Measurements from ENCODE around the gene CRYL1. TPM values are rescaled to one million over a fixed set of nuclear protein-coding genes. Genes with fewer than 3 reads are reported as not detected.
A peak's percentile ranks its signal among the peaks of the same experiment; 100 is the strongest.

CRYL1 gene
- total RNA-seq, 6 donors from 2014 or later: 22.2 to 38.9 (median 28.7) TPM

- Histone ChIP-seq H3K36me3 (peaks cover 0 to 10% (median 5%) of the 10 kb centered on the region in 4 donors), H3K27ac (no peak overlapping the region), H3K9me3 (no peaks in the 10 kb centered on the region), H3K4me1 (no peaks in the 10 kb centered on the region), H3K27me3 (no peaks in the 10 kb centered on the region), H3K4me3 (no peak overlapping the region)
- no peak for TF ChIP-seq CTCF (IDR thresholded peaks at IDR 0.05)
- TF ChIP-seq EP300 (IDR thresholded peaks at IDR 0.05): no peak
- TF ChIP-seq POLR2AphosphoS5 (IDR thresholded peaks at IDR 0.05): no peak
- no peak for TF ChIP-seq POLR2A (IDR thresholded peaks at IDR 0.05)
- 74 to 75% methylated on average over 8 to 11 of the region's 11 CpGs for WGBS, 2 donors
- ATAC-seq (ENCODE audit: low FRiP score in 2 of 2): peak in 1 of 2 donors; percentile 71
- DNase-seq: no peak
Observed at GRCh38 chr13:20426766-20427448, 98.8 kb downstream of the CRYL1 start.

- no peak overlapping the region for H3K4me3 ChIP-seq
- no peaks in the 10 kb centered on the region for H3K27me3 ChIP-seq
- TF ChIP-seq EP300 (IDR thresholded peaks at IDR 0.05) (no peak), POLR2A (IDR thresholded peaks at IDR 0.05) (no peak)
- H3K9me3 ChIP-seq: no peaks in the 10 kb centered on the region
- H3K36me3 ChIP-seq: peaks cover 0 to 5% (median 2%) of the 10 kb centered on the region in 4 donors
- no peak overlapping the region for H3K27ac ChIP-seq
- WGBS, 2 donors: 94 to 97% methylated on average over 4 to 7 of the region's 7 CpGs
- ATAC-seq (ENCODE audit: low FRiP score in 2 of 2) (no peak), DNase-seq (no peak)
- H3K4me1 ChIP-seq: no peaks in the 10 kb centered on the region
Observed at GRCh38 chr13:20425819-20426219, 99.8 kb downstream of the CRYL1 start.

- Histone ChIP-seq H3K27me3 (no peaks in the 10 kb centered on the region), H3K9me3 (no peaks in the 10 kb centered on the region), H3K36me3 (peaks cover 0 to 5% (median 2%) of the 10 kb centered on the region in 4 donors), H3K27ac (no peak overlapping the region), H3K4me1 (peaks cover 0 to 4% (median 2%) of the 10 kb centered on the region in 4 donors), H3K4me3 (no peak overlapping the region)
- WGBS, 2 donors: 85 to 87% methylated on average over 12 of the region's 12 CpGs
- ATAC-seq (ENCODE audit: low FRiP score in 2 of 2): no peak
- DNase-seq: no peak
- no peak for TF ChIP-seq POLR2A (IDR thresholded peaks at IDR 0.05)
- TF ChIP-seq EP300 (IDR thresholded peaks at IDR 0.05): no peak
- no peak for TF ChIP-seq CTCF (IDR thresholded peaks at IDR 0.05)
- TF ChIP-seq POLR2AphosphoS5 (IDR thresholded peaks at IDR 0.05): no peak
Observed at GRCh38 chr13:20424949-20425348, 100.7 kb downstream of the CRYL1 start.

GRCh38 chr13:20424559-20424852 lies 101.2 kb downstream of the CRYL1 start:
- TF ChIP-seq CTCF (IDR thresholded peaks at IDR 0.05): no peak
- TF ChIP-seq POLR2AphosphoS5 (IDR thresholded peaks at IDR 0.05): no peak
- TF ChIP-seq EP300 (IDR thresholded peaks at IDR 0.05): no peak
- Histone ChIP-seq H3K4me3 (no peak overlapping the region), H3K36me3 (peaks cover 0 to 5% (median 2%) of the 10 kb centered on the region in 4 donors), H3K27ac (no peak overlapping the region), H3K9me3 (no peaks in the 10 kb centered on the region), H3K4me1 (peaks cover 0 to 8% (median 2%) of the 10 kb centered on the region in 4 donors), H3K27me3 (no peaks in the 10 kb centered on the region)
- WGBS, 2 donors: 79 to 80% methylated on average over 8 of the region's 8 CpGs
- no peak for DNase-seq
- ATAC-seq (ENCODE audit: low FRiP score in 2 of 2): no peak

- no peak overlapping the region for H3K27ac ChIP-seq
- no peak for ATAC-seq (ENCODE audit: low FRiP score in 2 of 2)
- WGBS, 2 donors: 68 to 77% methylated on average over 4 of the region's 4 CpGs
- no peak for TF ChIP-seq POLR2AphosphoS5 (IDR thresholded peaks at IDR 0.05)
- no peak overlapping the region for H3K4me3 ChIP-seq
- peaks cover 0 to 9% (median 2%) of the 10 kb centered on the region in 4 donors for H3K4me1 ChIP-seq
- peaks cover 0 to 5% (median 2%) of the 10 kb centered on the region in 4 donors for H3K36me3 ChIP-seq
- no peak for DNase-seq
- no peaks in the 10 kb centered on the region for H3K9me3 ChIP-seq
- H3K27me3 ChIP-seq: no peaks in the 10 kb centered on the region
Observed at GRCh38 chr13:20422362-20422761, 103.3 kb downstream of the CRYL1 start.

- TF ChIP-seq POLR2AphosphoS5 (IDR thresholded peaks at IDR 0.05) (no peak), POLR2A (IDR thresholded peaks at IDR 0.05) (no peak), CTCF (IDR thresholded peaks at IDR 0.05) (no peak), EP300 (IDR thresholded peaks at IDR 0.05) (no peak)
- H3K4me3 ChIP-seq: no peak overlapping the region
- H3K4me1 ChIP-seq: peaks cover 0 to 9% (median 2%) of the 10 kb centered on the region in 4 donors
- H3K27ac ChIP-seq: no peak overlapping the region
- WGBS, 2 donors: 94 to 97% methylated on average over 6 of the region's 6 CpGs
- no peak for DNase-seq
- H3K9me3 ChIP-seq: no peaks in the 10 kb centered on the region
- H3K36me3 ChIP-seq: peaks cover 0 to 5% (median 2%) of the 10 kb centered on the region in 4 donors
- H3K27me3 ChIP-seq: no peaks in the 10 kb centered on the region
- no peak for ATAC-seq (ENCODE audit: low FRiP score in 2 of 2)
Observed at GRCh38 chr13:20420938-20421337, 104.7 kb downstream of the CRYL1 start.
